SIG-M5 treated with dmso at 0.1 percent for 504 hours (cell line): ENCODE measurements around the gene KBTBD2.
"Not testable (repeated sequence)": the region's sequence is repeated elsewhere in the genome, so short reads cannot be mapped to it uniquely, and the experiment has no call there.

Experiments
- DNase-seq: peaks from one replicate; lab custom pipeline; 2025; ENCODE audit not compliant: unreplicated experiment; lab: John Stamatoyannopoulos, UW

Gene KBTBD2

GRCh38 chr7:32891043-32891799 lies at the start of gene KBTBD2:
Gene KBTBD2, minus strand, starts transcription at chr7:32891760. Its CDS starts 12,156 bp downstream, at chr7:32879604.
- peak; percentile 86 for DNase-seq

- no peak for DNase-seq
Measured at GRCh38 chr7:32941181-32941580, 49.6 kb upstream of the KBTBD2 start.

GRCh38 chr7:32937344-32938174 lies 46.0 kb upstream of the KBTBD2 start:
- no peak for DNase-seq

- DNase-seq = no peak
Measured at GRCh38 chr7:32936689-32937088, 45.1 kb upstream of the KBTBD2 start.

- DNase-seq = no peak
Measured at GRCh38 chr7:32935558-32935957, 44.0 kb upstream of the KBTBD2 start.

- no peak for DNase-seq
Measured at GRCh38 chr7:32930378-32930777, 38.8 kb upstream of the KBTBD2 start.

- DNase-seq = no peak
Measured at GRCh38 chr7:32929430-32930143, 38.0 kb upstream of the KBTBD2 start.

- DNase-seq = no peak
Measured at GRCh38 chr7:32928785-32929298, 37.3 kb upstream of the KBTBD2 start.

GRCh38 chr7:32921896-32922295 lies 30.3 kb upstream of the KBTBD2 start:
- DNase-seq = no peak

- DNase-seq = not testable (repeated sequence)
Measured at GRCh38 chr7:32916994-32917393, 25.4 kb upstream of the KBTBD2 start.

- no peak for DNase-seq
Measured at GRCh38 chr7:32916006-32916405, 24.4 kb upstream of the KBTBD2 start.

- no peak for DNase-seq
Measured at GRCh38 chr7:32915041-32915536, 23.5 kb upstream of the KBTBD2 start.

- DNase-seq = no peak
Measured at GRCh38 chr7:32914184-32914583, 22.6 kb upstream of the KBTBD2 start.

- no peak for DNase-seq
Measured at GRCh38 chr7:32910195-32910594, 18.6 kb upstream of the KBTBD2 start.

GRCh38 chr7:32905175-32905662 lies 13.7 kb upstream of the KBTBD2 start:
- DNase-seq = peak; percentile 82

- DNase-seq = no peak
Measured at GRCh38 chr7:32901629-32902028, 10.1 kb upstream of the KBTBD2 start.

GRCh38 chr7:32900433-32900995 lies 9.0 kb upstream of the KBTBD2 start:
- no peak for DNase-seq

- not testable (repeated sequence) for DNase-seq
Measured at GRCh38 chr7:32897376-32897775, 5.8 kb upstream of the KBTBD2 start.

GRCh38 chr7:32896564-32897347 lies 5.2 kb upstream of the KBTBD2 start:
- DNase-seq = no peak

- DNase-seq = no peak
Measured at GRCh38 chr7:32894171-32894570, 2.6 kb upstream of the KBTBD2 start.
